Measurements from ENCODE around the gene EPHA4.

GRCh38 chr2:221600388-221600787, 28.3 kb upstream of the EPHA4 start:
- no peak for TF ChIP-seq CTCF (IDR thresholded peaks at IDR 0.05; ENCODE audit: insufficient read depth, low read depth, low read length)
- TF ChIP-seq EZH2 (IDR thresholded peaks at IDR 0.05; ENCODE audit: insufficient read depth, low read length), result no peak
